ENCODE results near the gene KCNN4. TPM values are rescaled to one million over a fixed set of nuclear protein-coding genes. Genes with fewer than 3 reads are reported as not detected.

KCNN4 gene
- total RNA-seq, 1 experiment from 2014 or later, result 0.26 TPM

- H3T11ph ChIP-seq (ENCODE audit: low read length), result no peak overlapping the region
- H2AFZ ChIP-seq (ENCODE audit: low read length), result no peak overlapping the region
- DNase-seq, result no peak
- no peak overlapping the region for H3K56ac ChIP-seq (ENCODE audit: insufficient read length, low read depth, low read length)
- H3K23ac ChIP-seq (ENCODE audit: insufficient read length, low read depth, low read length), result no peak overlapping the region
- TF ChIP-seq, protein P1, sequence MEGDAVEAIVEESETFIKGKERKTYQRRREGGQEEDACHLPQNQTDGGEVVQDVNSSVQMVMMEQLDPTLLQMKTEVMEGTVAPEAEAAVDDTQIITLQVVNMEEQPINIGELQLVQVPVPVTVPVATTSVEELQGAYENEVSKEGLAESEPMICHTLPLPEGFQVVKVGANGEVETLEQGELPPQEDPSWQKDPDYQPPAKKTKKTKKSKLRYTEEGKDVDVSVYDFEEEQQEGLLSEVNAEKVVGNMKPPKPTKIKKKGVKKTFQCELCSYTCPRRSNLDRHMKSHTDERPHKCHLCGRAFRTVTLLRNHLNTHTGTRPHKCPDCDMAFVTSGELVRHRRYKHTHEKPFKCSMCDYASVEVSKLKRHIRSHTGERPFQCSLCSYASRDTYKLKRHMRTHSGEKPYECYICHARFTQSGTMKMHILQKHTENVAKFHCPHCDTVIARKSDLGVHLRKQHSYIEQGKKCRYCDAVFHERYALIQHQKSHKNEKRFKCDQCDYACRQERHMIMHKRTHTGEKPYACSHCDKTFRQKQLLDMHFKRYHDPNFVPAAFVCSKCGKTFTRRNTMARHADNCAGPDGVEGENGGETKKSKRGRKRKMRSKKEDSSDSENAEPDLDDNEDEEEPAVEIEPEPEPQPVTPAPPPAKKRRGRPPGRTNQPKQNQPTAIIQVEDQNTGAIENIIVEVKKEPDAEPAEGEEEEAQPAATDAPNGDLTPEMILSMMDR (conservative IDR thresholded peaks at IDR 0.05), result no peak
- H2AK5ac ChIP-seq (ENCODE audit: insufficient read length, low read length), result no peak overlapping the region
- H2BK15ac ChIP-seq (ENCODE audit: low read depth, low read length), result no peak overlapping the region
- no CpG with 5 or more reads among the region's 15 CpGs for WGBS (ENCODE audit: extremely low coverage, insufficient read length, low lambda C conversion rate)
- H3K4me1 ChIP-seq (ENCODE audit: insufficient read depth, low read length), result peaks cover 3% of the 10 kb centered on the region; the same call in 1 of the 2 replicates
- H4K5ac ChIP-seq (ENCODE audit: insufficient read length, low read depth, low read length), result no peak overlapping the region
- no peaks in the 10 kb centered on the region for H3K23me2 ChIP-seq (ENCODE audit: insufficient read length, low read depth, low read length, poor library complexity, severe bottlenecking)
- H3K4me2 ChIP-seq (ENCODE audit: insufficient read depth, insufficient read length, low read length), result no peak overlapping the region
- no peak overlapping the region for H3K14ac ChIP-seq (ENCODE audit: insufficient read depth, low read length)
- Mint-ChIP-seq H3K36me3 (ENCODE audit: insufficient read depth in 1 of 3, low read depth in 3 of 3) (no peaks in the 10 kb centered on the region; a peak in 1 of 7 replicates), H3K9me3 (no peaks in the 10 kb centered on the region), H3K4me1 (peaks cover 17 to 25% of the 10 kb centered on the region in 2 experiments), H3K27ac (no peak overlapping the region; a peak in 1 of 7 replicates), H3K27me3 (ENCODE audit: low read depth) (peaks cover 51% of the 10 kb centered on the region), H3K4me3 (no peak overlapping the region)
- H3K79me1 ChIP-seq (ENCODE audit: insufficient read depth, low read depth, low read length, poor library complexity, severe bottlenecking), result no peaks in the 10 kb centered on the region
- H3K9me3 ChIP-seq (ENCODE audit: control insufficient read depth, low read depth, low read length), result no peaks in the 10 kb centered on the region
- H3K18ac ChIP-seq (ENCODE audit: insufficient read length, low read depth, low read length), result no peak overlapping the region
- no peaks in the 10 kb centered on the region for H3K79me2 ChIP-seq (ENCODE audit: insufficient read depth, low read length)
- H4K91ac ChIP-seq (ENCODE audit: insufficient read length, low read depth, low read length), result no peak overlapping the region
- no peak overlapping the region for H4K8ac ChIP-seq (replicated peaks; ENCODE audit: insufficient read length, low read depth, low read length)
- no peak overlapping the region for H3K9ac ChIP-seq (ENCODE audit: extremely low read depth, insufficient read length, low read length)
- H2BK12ac ChIP-seq (ENCODE audit: insufficient read length, low read depth, low read length), result no peak overlapping the region
- H3K4ac ChIP-seq (ENCODE audit: low read depth, low read length), result no peak overlapping the region
- H4K20me1 ChIP-seq (ENCODE audit: control insufficient read depth, insufficient read depth, insufficient read length), result no peaks in the 10 kb centered on the region
- H3K27me3 ChIP-seq (ENCODE audit: insufficient read depth, low read length), result peaks cover 10% of the 10 kb centered on the region; the same call in 1 of the 2 replicates
- no peak overlapping the region for H2BK120ac ChIP-seq (ENCODE audit: low read depth, low read length, poor library complexity, severe bottlenecking)
- no peak overlapping the region for H3K27ac ChIP-seq (ENCODE audit: insufficient read length, low read depth, low read length)
- H2BK5ac ChIP-seq (ENCODE audit: insufficient read length, low read length), result no peak overlapping the region
- no peak overlapping the region for H2BK20ac ChIP-seq (ENCODE audit: low read depth, low read length, poor library complexity, severe bottlenecking)
Observed at GRCh38 chr19:43768273-43769050, 12.3 kb downstream of the KCNN4 start.
